ENCODE data around the gene KRT80.

GRCh38 chr12:52229836-52230343 is 38.1 kb upstream of the KRT80 start:
- TF ChIP-seq, protein P1, sequence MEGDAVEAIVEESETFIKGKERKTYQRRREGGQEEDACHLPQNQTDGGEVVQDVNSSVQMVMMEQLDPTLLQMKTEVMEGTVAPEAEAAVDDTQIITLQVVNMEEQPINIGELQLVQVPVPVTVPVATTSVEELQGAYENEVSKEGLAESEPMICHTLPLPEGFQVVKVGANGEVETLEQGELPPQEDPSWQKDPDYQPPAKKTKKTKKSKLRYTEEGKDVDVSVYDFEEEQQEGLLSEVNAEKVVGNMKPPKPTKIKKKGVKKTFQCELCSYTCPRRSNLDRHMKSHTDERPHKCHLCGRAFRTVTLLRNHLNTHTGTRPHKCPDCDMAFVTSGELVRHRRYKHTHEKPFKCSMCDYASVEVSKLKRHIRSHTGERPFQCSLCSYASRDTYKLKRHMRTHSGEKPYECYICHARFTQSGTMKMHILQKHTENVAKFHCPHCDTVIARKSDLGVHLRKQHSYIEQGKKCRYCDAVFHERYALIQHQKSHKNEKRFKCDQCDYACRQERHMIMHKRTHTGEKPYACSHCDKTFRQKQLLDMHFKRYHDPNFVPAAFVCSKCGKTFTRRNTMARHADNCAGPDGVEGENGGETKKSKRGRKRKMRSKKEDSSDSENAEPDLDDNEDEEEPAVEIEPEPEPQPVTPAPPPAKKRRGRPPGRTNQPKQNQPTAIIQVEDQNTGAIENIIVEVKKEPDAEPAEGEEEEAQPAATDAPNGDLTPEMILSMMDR (IDR thresholded peaks at IDR 0.05) = no peak
- TF ChIP-seq POLR2A (IDR thresholded peaks at IDR 0.05) = no peak
